Breast epithelium (tissue), 4 donors: ENCODE data around the gene OR2A5. TPM values are rescaled to one million over a fixed set of nuclear protein-coding genes. Genes with fewer than 3 reads are reported as not detected.
"Not testable (repeated sequence)": the region's sequence is repeated elsewhere in the genome, so short reads cannot be mapped to it uniquely, and the experiment has no call there.

Source experiments
- DNase-seq, 2 donors: peaks; one replicate each; pipeline ENCODE4 v3.0.0-alpha.2; 2019; ENCODE audit warnings: low spot score in 2 of 2
- H3K27ac ChIP-seq, 2 donors: fragments of 200-600 bp; sonication (generic) in 1 of 2; one replicate each; pipeline ENCODE4 v1.5.1; 2016 to 2019; ENCODE audit warnings: mild to moderate bottlenecking in 1 of 2
- H3K27me3 ChIP-seq, 2 donors: fragments of 200-600 bp; sonication (generic) in 1 of 2; one replicate each; pipeline versions ENCODE4 v1.5.1 to v1.6.0; 2017 to 2019; ENCODE audit warnings: control low read depth in 1 of 2, mild to moderate bottlenecking in 1 of 2
- H3K36me3 ChIP-seq: fragments of 200-600 bp; one replicate; pipeline ENCODE4 v1.5.1; 2019
- H3K4me1 ChIP-seq, 2 donors: fragments of 200-600 bp; sonication (generic); one replicate each; pipeline ENCODE4 v1.5.1; 2016 to 2019; ENCODE audit warnings: control low read depth in 1 of 2
- H3K4me3 ChIP-seq, 3 donors: fragments of 200-600 bp; sonication (generic); 1 replicate in 2 of 3; 2 replicates in 1 of 3; pipeline ENCODE4 v1.5.1; 2016 to 2019; ENCODE audit warnings: mild to moderate bottlenecking in 3 of 3, moderate library complexity in 2 of 3
- H3K9me3 ChIP-seq, 2 donors: fragments of 200-600 bp; sonication (generic) in 1 of 2; one replicate each; pipeline ENCODE4 v1.5.1; 2016 to 2019; ENCODE audit warnings: control low read depth in 1 of 2
- CTCF ChIP-seq, 3 donors: fragments of 450-650 bp; IDR thresholded peaks; one replicate each; pipeline ENCODE4 v1.5.1; 2016 to 2017; ENCODE audit warnings: antibody characterized with exemption in 3 of 3, mild to moderate bottlenecking in 3 of 3, moderate library complexity in 3 of 3
- POLR2A ChIP-seq: fragments of 450-650 bp; IDR thresholded peaks from one replicate; pipeline ENCODE4 v1.6.1; 2016; ENCODE audit warnings: antibody characterized with exemption, mild to moderate bottlenecking, moderate library complexity
- POLR2AphosphoS5 ChIP-seq, 3 donors: sonication (generic); formaldehyde crosslinking; IDR thresholded peaks; one replicate each; pipeline ENCODE4 v1.6.1; 2017; ENCODE audit warnings: antibody characterized with exemption in 3 of 3
- intact Hi-C: fragments of 100-400 bp; cut with DNase I; formaldehyde crosslinking; loops from one replicate; pipeline ENCODE4 v1.15.1; 2023; ENCODE audit warnings: low total_unique reads
- total RNA-seq, 3 donors: library from RNA; depleted of rRNA; stranded (reverse); fragments of >200 nt; gene quantifications; one replicate each; pipeline ENCODE4 v1.1.0, GENCODE V29; 2016

OR2A5 gene
- total RNA-seq, 3 donors from 2014 or later, result not detected

- Histone ChIP-seq H3K36me3 (no peaks in the 10 kb centered on the region), H3K9me3 (peaks cover 0 to 8% of the 10 kb centered on the region in 2 donors), H3K27ac (no peak overlapping the region), H3K4me3 (no peak overlapping the region), H3K4me1 (no peaks in the 10 kb centered on the region), H3K27me3 (no peaks in the 10 kb centered on the region)
- DNase-seq, result no peak
- intact Hi-C loops, result loop anchor here (5.0 kb wide), 1 partner anchor 706 kb away; no protein-coding TSS in a partner anchor
- TF ChIP-seq POLR2AphosphoS5 (IDR thresholded peaks at IDR 0.05) (no peak), CTCF (IDR thresholded peaks at IDR 0.05) (no peak), POLR2A (no peak)
Observed at GRCh38 chr7:144006692-144007042, 42.1 kb upstream of the OR2A5 start.

GRCh38 chr7:144009361-144009760, 39.4 kb upstream of the OR2A5 start:
- TF ChIP-seq CTCF (IDR thresholded peaks at IDR 0.05), result no peak
- no peak for TF ChIP-seq POLR2AphosphoS5 (IDR thresholded peaks at IDR 0.05)
- TF ChIP-seq POLR2A, result no peak
- intact Hi-C loops, result loop anchor here (5.0 kb wide), 1 partner anchor 703 kb away; no protein-coding TSS in a partner anchor
- Histone ChIP-seq H3K27ac (no peak overlapping the region), H3K27me3 (no peaks in the 10 kb centered on the region), H3K9me3 (peaks cover 0 to 8% of the 10 kb centered on the region in 2 donors), H3K4me1 (no peaks in the 10 kb centered on the region), H3K36me3 (no peaks in the 10 kb centered on the region), H3K4me3 (no peak overlapping the region)
- no peak for DNase-seq

GRCh38 chr7:144010061-144010460, 38.7 kb upstream of the OR2A5 start:
- DNase-seq, H3K4me1 ChIP-seq, H3K9me3 ChIP-seq, H3K27ac ChIP-seq, H3K36me3 ChIP-seq, H3K4me3 ChIP-seq, H3K27me3 ChIP-seq, intact Hi-C loops: not testable (repeated sequence)

GRCh38 chr7:144010821-144011220, 37.9 kb upstream of the OR2A5 start:
- DNase-seq, intact Hi-C loops: not testable (repeated sequence)

GRCh38 chr7:144011458-144012230, 37.1 kb upstream of the OR2A5 start:
- intact Hi-C loops, result no loop called here
- H3K4me1 ChIP-seq, result no peaks in the 10 kb centered on the region
- H3K36me3 ChIP-seq, result no peaks in the 10 kb centered on the region
- no peak for DNase-seq
- H3K9me3 ChIP-seq, result peaks cover 0 to 8% of the 10 kb centered on the region in 2 donors
- no peak for TF ChIP-seq CTCF (IDR thresholded peaks at IDR 0.05)
- TF ChIP-seq POLR2AphosphoS5 (IDR thresholded peaks at IDR 0.05), result no peak
- TF ChIP-seq POLR2A, result no peak
- H3K27me3 ChIP-seq, result no peaks in the 10 kb centered on the region
- no peak overlapping the region for H3K27ac ChIP-seq
- H3K4me3 ChIP-seq, result no peak overlapping the region

More at GRCh38 chr7:144010821-144011220, 37.9 kb upstream of the OR2A5 start:
- not testable (repeated sequence) for H3K36me3 ChIP-seq, H3K27me3 ChIP-seq, H3K4me3 ChIP-seq, H3K4me1 ChIP-seq, H3K27ac ChIP-seq, H3K9me3 ChIP-seq

- Histone ChIP-seq H3K27me3 (no peaks in the 10 kb centered on the region), H3K4me1 (no peaks in the 10 kb centered on the region), H3K36me3 (no peaks in the 10 kb centered on the region), H3K4me3 (no peak overlapping the region), H3K27ac (no peak overlapping the region), H3K9me3 (no peaks in the 10 kb centered on the region)
- DNase-seq, result no peak
- TF ChIP-seq CTCF (IDR thresholded peaks at IDR 0.05) (no peak), POLR2AphosphoS5 (IDR thresholded peaks at IDR 0.05) (no peak), POLR2A (no peak)
- intact Hi-C loops, result no loop called here
Observed at GRCh38 chr7:144018065-144018464, 30.7 kb upstream of the OR2A5 start.
